HepG2 (cell line): ENCODE data around the gene CKLF. TPM values are rescaled to one million over a fixed set of nuclear protein-coding genes. Genes with fewer than 3 reads are reported as not detected.

Source experiments
- ATAC-seq: fragments of 200-7000 bp; cut with Tn5 transposase; 3 replicates; pipeline ENCODE4 v1.9.1; 2020; ENCODE audit warnings: mild to moderate bottlenecking, moderate library complexity
- BruUV-seq: library from RNA; stranded (reverse); fragments of 400-500 nt; replicated peaks from 2 replicates; lab custom pipeline; 2021; lab: Mats Ljungman, UMichigan
- CTCF ChIA-PET: fragments of 300-600 bp; formaldehyde crosslinking; extraction: SDS; loops from one replicate; lab custom pipeline; 2021; ENCODE audit warnings: low total read pairs, inconsistent platforms, low intra/inter-chr PET ratio; lab: Yijun Ruan, JAX
- POLR2A ChIA-PET: fragments of 350-600 bp; sonication (Branson Sonifier 250); formaldehyde crosslinking; loops from one replicate; lab custom pipeline; 2020; ENCODE audit warnings: antibody characterized with exemption, inconsistent platforms; lab: Yijun Ruan, JAX
- DNase-seq: peaks from one replicate; pipeline ENCODE4 v3.0.0-alpha.2; 2015; ENCODE audit warnings: low spot score
- FAIRE-seq: peaks from 3 replicates; lab custom pipeline; 2011; peaks lifted over from hg19 to GRCh38; lab: Jason Lieb, UNC
- H2AFZ ChIP-seq: one replicate; pipeline ENCODE4 v1.6.1; 2011; ENCODE audit warnings: low read length, inconsistent platforms
- H3K27ac ChIP-seq: fragments of 300-600 bp; 3 replicates; pipeline ENCODE4 v1.8.0; 2011; ENCODE audit warnings: mixed run types, mild to moderate bottlenecking, mixed read lengths, low read length, inconsistent platforms; ENCODE audit not compliant: insufficient read depth; ENCODE audit errors: extremely low read length
- H3K27me3 ChIP-seq, 2 experiments: fragments of 200-600 bp in 1 of 2; 2 replicates in 1 of 2; 3 replicates in 1 of 2; pipeline versions ENCODE4 v1.6.0 to v1.8.0; 2011; ENCODE audit warnings: low read length in 2 of 2, mild to moderate bottlenecking in 2 of 2, moderate library complexity in 2 of 2, inconsistent platforms in 1 of 2; ENCODE audit not compliant: insufficient read depth in 2 of 2, control insufficient read depth in 1 of 2
- H3K36me3 ChIP-seq, 2 experiments: fragments of 200-600 bp in 1 of 2; replicated peaks in 1 of 2; 2 replicates in 1 of 2; 3 replicates in 1 of 2; pipeline versions ENCODE4 v1.5.1 to v1.8.0; 2011; ENCODE audit warnings: low read length in 2 of 2, inconsistent platforms in 1 of 2; ENCODE audit not compliant: insufficient read depth in 2 of 2, control insufficient read depth in 1 of 2
- H3K4me1 ChIP-seq: 2 replicates; pipeline ENCODE4 v1.5.1; 2012; ENCODE audit warnings: low read length, inconsistent platforms; ENCODE audit not compliant: insufficient read depth
- H3K4me2 ChIP-seq: 2 replicates; pipeline ENCODE4 v1.6.0; 2011; ENCODE audit warnings: low read depth, low read length, inconsistent platforms
- H3K4me3 ChIP-seq, 3 experiments: fragments of 200-600 bp in 1 of 3; sonication (generic), shearing (Covaris generic) in 1 of 3; replicated peaks in 1 of 3; 2 replicates each; pipeline ENCODE4 v1.5.1; 2011 to 2016; ENCODE audit warnings: low read length in 3 of 3, inconsistent platforms in 2 of 3, low read depth in 2 of 3, mild to moderate bottlenecking in 2 of 3, control low read depth in 1 of 3, mixed read lengths in 1 of 3; ENCODE audit not compliant: insufficient read depth in 1 of 3
- H3K79me2 ChIP-seq: one replicate; pipeline ENCODE4 v1.6.1; 2011; ENCODE audit warnings: low read length, inconsistent platforms; ENCODE audit not compliant: insufficient read depth
- H3K9ac ChIP-seq: 2 replicates; pipeline ENCODE4 v1.6.0; 2011; ENCODE audit warnings: mild to moderate bottlenecking, low read depth, low read length, inconsistent platforms; ENCODE audit not compliant: insufficient read depth
- H3K9me3 ChIP-seq: 2 replicates; pipeline ENCODE4 v1.5.1; 2012; ENCODE audit warnings: mild to moderate bottlenecking, low read length
- H4K20me1 ChIP-seq: 2 replicates; pipeline ENCODE4 v1.6.0; 2011; ENCODE audit warnings: inconsistent platforms, mild to moderate bottlenecking, low read length, moderate library complexity; ENCODE audit not compliant: insufficient read depth
- EED ChIP-seq: sonication (generic); formaldehyde crosslinking; IDR thresholded peaks from 2 replicates; pipeline ENCODE4 v1.5.0; 2020; ENCODE audit warnings: mild to moderate bottlenecking, missing genetic modification reagents
- ETV6 ChIP-seq: sonication (generic); formaldehyde crosslinking; conservative IDR thresholded peaks from 2 replicates; pipeline ENCODE4 v1.4.0; 2020; ENCODE audit warnings: missing genetic modification reagents
- HNF4A ChIP-seq: sonication (generic); formaldehyde crosslinking; IDR thresholded peaks from 2 replicates; pipeline ENCODE4 v1.4.0; 2020; ENCODE audit warnings: missing genetic modification reagents
- HNRNPUL1 ChIP-seq: fragments of 200-400 bp; formaldehyde crosslinking; IDR thresholded peaks from 2 replicates; pipeline ENCODE4 v1.6.1; 2017; ENCODE audit warnings: low read depth, mild to moderate bottlenecking, low read length, moderate library complexity
- KDM1A ChIP-seq: IDR thresholded peaks from 2 replicates; pipeline ENCODE4 v1.6.1; 2016; ENCODE audit warnings: missing compliant biosample characterization
- KDM5B ChIP-seq: sonication (generic); formaldehyde crosslinking; IDR thresholded peaks from 2 replicates; pipeline ENCODE4 v1.4.0; 2020; ENCODE audit warnings: missing genetic modification reagents, mild to moderate bottlenecking, borderline replicate concordance
- MEIS2 ChIP-seq: sonication (generic); formaldehyde crosslinking; IDR thresholded peaks from 2 replicates; pipeline ENCODE4 v1.9.0; 2021; ENCODE audit warnings: mild to moderate bottlenecking, missing genetic modification reagents
- NFATC3 ChIP-seq: sonication (generic); formaldehyde crosslinking; IDR thresholded peaks from 2 replicates; pipeline ENCODE4 v1.5.1; 2020; ENCODE audit warnings: mild to moderate bottlenecking, missing genetic modification reagents
- NONO ChIP-seq, 2 experiments: fragments of 450-650 bp in 1 of 2; sonication (generic) in 1 of 2; formaldehyde crosslinking in 1 of 2; IDR thresholded peaks in 1 of 2; conservative IDR thresholded peaks in 1 of 2; 2 replicates each; pipeline versions ENCODE4 v1.6.1 to v1.8.0; 2017 to 2022; ENCODE audit warnings: mild to moderate bottlenecking in 1 of 2, missing genetic modification reagents in 1 of 2, moderate library complexity in 1 of 2
- RBFOX2 ChIP-seq: fragments of 200-400 bp; formaldehyde crosslinking; IDR thresholded peaks from 2 replicates; pipeline ENCODE4 v1.6.1; 2017; ENCODE audit warnings: low read depth, mild to moderate bottlenecking, low read length
- SMC3 ChIP-seq: IDR thresholded peaks from 2 replicates; pipeline ENCODE4 v1.6.1; 2011; ENCODE audit warnings: low read length, improper control_type of control experiment
- YEATS2 ChIP-seq: sonication (generic); formaldehyde crosslinking; IDR thresholded peaks from 2 replicates; pipeline ENCODE4 v1.4.0; 2020; ENCODE audit warnings: missing genetic modification reagents, borderline replicate concordance
- ZC3H4 ChIP-seq: sonication (generic); formaldehyde crosslinking; IDR thresholded peaks from 2 replicates; pipeline ENCODE4 v1.4.0; 2020; ENCODE audit warnings: missing genetic modification reagents, borderline replicate concordance
- ZNF253 ChIP-seq: sonication (generic); formaldehyde crosslinking; IDR thresholded peaks from 2 replicates; pipeline ENCODE4 v1.8.0; 2022; ENCODE audit warnings: mild to moderate bottlenecking, missing genetic modification reagents, borderline replicate concordance
- ZNF33A ChIP-seq: sonication (generic); formaldehyde crosslinking; IDR thresholded peaks from 2 replicates; pipeline ENCODE4 v1.5.1; 2020; ENCODE audit warnings: missing genetic modification reagents, mild to moderate bottlenecking, moderate library complexity, borderline replicate concordance
- ZNF501 ChIP-seq: sonication (generic); formaldehyde crosslinking; IDR thresholded peaks from 2 replicates; pipeline ENCODE4 v1.5.1; 2020; ENCODE audit warnings: mild to moderate bottlenecking, moderate library complexity, missing genetic modification reagents
- ZNF572 ChIP-seq: sonication (generic); formaldehyde crosslinking; IDR thresholded peaks from 2 replicates; pipeline ENCODE4 v1.5.1; 2020; ENCODE audit warnings: mild to moderate bottlenecking, missing genetic modification reagents
- ZSCAN21 ChIP-seq: sonication (generic); formaldehyde crosslinking; IDR thresholded peaks from 2 replicates; pipeline ENCODE4 v1.8.0; 2022; ENCODE audit warnings: mild to moderate bottlenecking, missing genetic modification reagents, moderate library complexity, borderline replicate concordance
- ZSCAN31 ChIP-seq: sonication (generic); formaldehyde crosslinking; IDR thresholded peaks from 2 replicates; pipeline ENCODE4 v1.5.0; 2020; ENCODE audit warnings: low read depth, mild to moderate bottlenecking, missing genetic modification reagents
- WGBS: methylation state at CpG from one replicate; pipeline ENCODE4 v1.1.6; 2017; ENCODE audit warnings: low lambda C conversion rate; 5-methylcytosine and 5-hydroxymethylcytosine counted together
- in situ Hi-C: cut with HindIII; loops from 2 replicates; pipeline ENCODE4 v1.10.0; 2017; ENCODE audit warnings: low pct_unique_long_range_greater_than_20kb; ENCODE audit not compliant: extremely low pct_ligation_motif_present
- intact Hi-C: fragments of 100-400 bp; cut with micrococcal nuclease; formaldehyde crosslinking; loops from one replicate; pipeline ENCODE4 v1.10.0; 2022; ENCODE audit not compliant: unreplicated experiment
- polyA plus RNA-seq, 8 experiments: library from polyadenylated mRNA; depleted of rRNA in 3 of 8; stranded (reverse) in 7 of 8; unstranded in 1 of 8; fragments of >200 nt; fragmentation: Illumina TruSeq in 4 of 8; extraction: Trizol in 4 of 8; gene quantifications; 2 replicates each; pipeline versions ENCODE4 v1.2.1 to v1.2.3, GENCODE V29; 2011 to 2016; ENCODE audit warnings: low read depth in 4 of 8, missing spikeins in 1 of 8, mixed read lengths in 1 of 8; ENCODE audit not compliant: insufficient read depth in 1 of 8
- total RNA-seq, 5 experiments: library from RNA; depleted of rRNA; stranded (reverse); fragments of >200 nt; fragmentation: Illumina TruSeq; extraction: Trizol; gene quantifications; 2 replicates each; pipeline ENCODE4 v1.2.3, GENCODE V29; 2016; ENCODE audit warnings: low read depth in 1 of 5

CKLF gene
- total and polyA plus RNA-seq, 2 of the 13 experiments (the other 11 are each of a cell fraction or from before 2014, with no cell fraction given), result 120 to 167 TPM

DNA sequence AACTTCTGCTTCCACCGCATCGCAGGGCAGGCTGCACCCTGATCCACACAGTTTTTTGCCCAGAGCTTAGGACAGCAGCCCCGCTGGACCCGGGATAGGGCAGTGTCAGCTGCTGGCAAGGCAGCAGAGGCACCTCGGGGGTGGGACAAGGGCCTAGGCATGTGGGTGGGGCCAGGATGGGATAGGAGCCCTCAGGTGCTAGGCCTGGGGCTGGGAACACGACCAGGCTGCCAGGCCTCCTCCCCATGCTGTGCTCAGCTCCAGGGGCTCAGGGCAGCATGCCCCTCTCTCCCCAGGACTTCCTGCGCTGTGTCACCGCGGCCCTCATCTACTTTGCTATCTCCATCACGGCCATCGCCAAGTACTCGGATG, 56.7 kb downstream of the CKLF start:
- intact Hi-C loops, result loop anchor here (2.0 kb wide), 1 partner anchor 120 kb away; no protein-coding TSS in a partner anchor
- Histone ChIP-seq H3K9ac (no peak overlapping the region), H3K9me3 (no peaks in the 10 kb centered on the region), H3K4me3 (no peak overlapping the region), H4K20me1 (peaks cover 13% of the 10 kb centered on the region; the same call in 1 of the 2 replicates), H3K27ac (peak overlapping the region; percentile 61)
- WGBS, result 95% methylated on average over 11 of the region's 12 CpGs
- FAIRE-seq (no peak), ATAC-seq (no peak), DNase-seq (no peak)
- CTCF ChIA-PET, result interaction anchor here (1.1 to 3.0 kb wide), 4 partner anchors 42 to 259 kb away, joined by 3 to 12 read pairs (median 8); partner anchors contain the start of gene CMTM4
- in situ Hi-C loops, result loop anchor here (5.0 kb wide), 2 partner anchors 83 to 258 kb away; no protein-coding TSS in a partner anchor
- no peak for TF ChIP-seq YEATS2 (CRISPR knock-in tag)
- no peak for TF ChIP-seq HNRNPUL1
- no peak for TF ChIP-seq KDM1A (CRISPR knock-in tag)
- TF ChIP-seq EED (CRISPR knock-in tag), result no peak
- no peak for TF ChIP-seq NONO (IDR thresholded peaks at IDR 0.05)
- 0 out of 2 replicates have a peak, but pooled peaks have one; percentile 16 for TF ChIP-seq NONO (CRISPR knock-in tag; conservative IDR thresholded peaks at IDR 0.05)
- TF ChIP-seq NFATC3 (CRISPR knock-in tag), result no peak
- TF ChIP-seq ZSCAN21 (CRISPR knock-in tag), result 0 out of 2 replicates have a peak, but pooled peaks have one; percentile 5
- TF ChIP-seq ZC3H4 (CRISPR knock-in tag), result 0 out of 2 replicates have a peak, but pooled peaks have one; percentile 5
- no peak for TF ChIP-seq MEIS2 (CRISPR knock-in tag)
- no peak for TF ChIP-seq ZNF572 (CRISPR knock-in tag)
- no peak for TF ChIP-seq HNF4A
- TF ChIP-seq ZSCAN31 (CRISPR knock-in tag), result no peak
- 0 out of 2 replicates have a peak, but pooled peaks have one; percentile 12 for TF ChIP-seq RBFOX2
- no peak for TF ChIP-seq ETV6 (CRISPR knock-in tag)
- no peak for TF ChIP-seq SMC3
- no peak for TF ChIP-seq ZNF33A (CRISPR knock-in tag)
- no peak for TF ChIP-seq ZNF253 (CRISPR knock-in tag)
- no peak for TF ChIP-seq ZNF501 (CRISPR knock-in tag)
- TF ChIP-seq KDM5B (CRISPR knock-in tag), result peak; percentile 3; the same call in 1 of the 2 replicates
- TF ChIP-seq, all 625 proteins: peak for 5
- no peak overlapping the region for H2AFZ ChIP-seq
- H3K27me3 ChIP-seq, result no peaks in the 10 kb centered on the region
- H3K36me3 ChIP-seq, result peaks cover 23 to 44% of the 10 kb centered on the region in 2 experiments
- H3K4me1 ChIP-seq, result peaks cover 38% of the 10 kb centered on the region
- POLR2A ChIA-PET, result interaction anchor here (1.0 to 2.1 kb wide), 7 partner anchors 8 to 202 kb away, joined by 3 to 15 read pairs (median 4); partner anchors contain the start of gene CKLF
- H3K4me2 ChIP-seq, result no peak overlapping the region
- no TSS peak for BruUV-seq
- H3K79me2 ChIP-seq, result peaks cover 9% of the 10 kb centered on the region
